NCI-H748 (cell line): ENCODE data around the gene NKAPL.
"Not testable (repeated sequence)": the region's sequence is repeated elsewhere in the genome, so short reads cannot be mapped to it uniquely, and the experiment has no call there.

Experiments
- DNase-seq: peaks from one replicate; lab custom pipeline; 2025; ENCODE audit not compliant: unreplicated experiment; lab: John Stamatoyannopoulos, UW

The NKAPL gene

GRCh38 chr6:28295326-28295725, 36.2 kb downstream of the NKAPL start:
- DNase-seq, result no peak

- DNase-seq, result no peak
Measured at GRCh38 chr6:28296520-28297060, 37.5 kb downstream of the NKAPL start.

- DNase-seq, result no peak
Measured at GRCh38 chr6:28303570-28303969, 44.5 kb downstream of the NKAPL start.

- DNase-seq, result not testable (repeated sequence)
Measured at GRCh38 chr6:28306363-28306762, 47.3 kb downstream of the NKAPL start.
